HEK293 (cell line): ENCODE results near the gene ABR.

Source experiments
- CTCF ChIA-PET: fragments of 350-600 bp; formaldehyde crosslinking; extraction: SDS; loops from one replicate; lab custom pipeline; 2021; ENCODE audit warnings: antibody characterized with exemption; lab: Yijun Ruan, JAX
- POLR2A ChIA-PET: fragments of 300-600 bp; formaldehyde crosslinking; extraction: SDS; loops from one replicate; lab custom pipeline; 2020; ENCODE audit warnings: antibody characterized with exemption, inconsistent platforms; lab: Yijun Ruan, JAX
- H3K27ac ChIP-seq: fragments of 200-500 bp; sonication (Bioruptor generic); 2 replicates; pipeline ENCODE4 v1.5.1; 2014; ENCODE audit warnings: low read depth, low read length, control low read depth, inconsistent platforms; ENCODE audit errors: extremely low read depth
- H3K36me3 ChIP-seq, 2 experiments: fragments of 200-500 bp in 1 of 2; sonication (Bioruptor generic) in 1 of 2; 1 replicate in 1 of 2; 2 replicates in 1 of 2; pipeline ENCODE4 v1.5.1; 2014 to 2017; ENCODE audit warnings: inconsistent platforms in 2 of 2, low read length in 2 of 2; ENCODE audit not compliant: control insufficient read depth in 2 of 2, insufficient read depth in 1 of 2
- H3K4me1 ChIP-seq: fragments of 200-500 bp; sonication (Bioruptor generic); 2 replicates; pipeline ENCODE4 v1.5.1; 2014; ENCODE audit warnings: mild to moderate bottlenecking, low read length, inconsistent platforms; ENCODE audit not compliant: control insufficient read depth, insufficient read depth
- H3K4me3 ChIP-seq: 2 replicates; pipeline ENCODE4 v1.5.1; 2011; ENCODE audit warnings: low read depth, mild to moderate bottlenecking, control low read depth, low read length, moderate library complexity
- H3K9me3 ChIP-seq: fragments of 200-500 bp; sonication (Bioruptor generic); 2 replicates; pipeline ENCODE4 v1.5.1; 2014; ENCODE audit warnings: low read depth, low read length, inconsistent platforms; ENCODE audit not compliant: control insufficient read depth, insufficient read depth
- GLIS1 ChIP-seq: fragments of 450-650 bp; formaldehyde crosslinking; IDR thresholded peaks from 2 replicates; pipeline ENCODE4 v1.5.1; 2016; ENCODE audit warnings: missing biosample characterization, missing genetic modification characterization
- GLIS2 ChIP-seq: fragments of 450-650 bp; formaldehyde crosslinking; IDR thresholded peaks from 2 replicates; pipeline ENCODE4 v1.5.1; 2016; ENCODE audit warnings: missing biosample characterization, missing genetic modification characterization
- HOXD13 ChIP-seq: sonication (generic); formaldehyde crosslinking; IDR thresholded peaks from 2 replicates; pipeline ENCODE4 v1.8.0; 2022; ENCODE audit warnings: missing genetic modification reagents, borderline replicate concordance
- REPIN1 ChIP-seq: fragments of 450-650 bp; formaldehyde crosslinking; IDR thresholded peaks from 2 replicates; pipeline ENCODE4 v1.5.1; 2017; ENCODE audit warnings: missing biosample characterization, missing genetic modification characterization, low read depth
- TCF7L2 ChIP-seq: IDR thresholded peaks from 2 replicates; pipeline ENCODE4 v1.6.1; 2011; ENCODE audit warnings: low read depth, mild to moderate bottlenecking, inconsistent platforms, low read length, moderate library complexity, borderline replicate concordance
- ZBTB17 ChIP-seq: fragments of 450-650 bp; formaldehyde crosslinking; IDR thresholded peaks from 2 replicates; pipeline ENCODE4 v1.5.1; 2016; ENCODE audit warnings: missing biosample characterization, missing genetic modification characterization
- ZFHX2 ChIP-seq: fragments of 450-650 bp; formaldehyde crosslinking; conservative IDR thresholded peaks from 2 replicates; pipeline ENCODE4 v1.5.1; 2016; ENCODE audit warnings: missing biosample characterization, missing genetic modification characterization
- ZNF174 ChIP-seq: fragments of 450-650 bp; formaldehyde crosslinking; IDR thresholded peaks from 2 replicates; pipeline ENCODE4 v1.5.0; 2017; ENCODE audit warnings: missing biosample characterization, mild to moderate bottlenecking, missing genetic modification characterization
- ZNF184 ChIP-seq: fragments of 450-650 bp; IDR thresholded peaks from 2 replicates; pipeline ENCODE4 v1.5.1; 2018; ENCODE audit warnings: missing biosample characterization, mild to moderate bottlenecking, missing genetic modification characterization
- ZNF202 ChIP-seq: fragments of 450-650 bp; formaldehyde crosslinking; IDR thresholded peaks from 2 replicates; pipeline ENCODE4 v1.5.1; 2016; ENCODE audit warnings: missing biosample characterization, missing genetic modification characterization, borderline replicate concordance
- ZNF280D ChIP-seq: fragments of 450-650 bp; formaldehyde crosslinking; IDR thresholded peaks from 2 replicates; pipeline ENCODE4 v1.5.1; 2016; ENCODE audit warnings: missing biosample characterization, missing genetic modification characterization
- ZNF302 ChIP-seq: fragments of 450-650 bp; formaldehyde crosslinking; IDR thresholded peaks from 2 replicates; pipeline ENCODE4 v1.5.1; 2016; ENCODE audit warnings: missing biosample characterization, missing genetic modification characterization, low read depth
- ZNF549 ChIP-seq: fragments of 450-650 bp; IDR thresholded peaks from 2 replicates; pipeline ENCODE4 v1.5.1; 2018; ENCODE audit warnings: missing biosample characterization, missing genetic modification characterization, mild to moderate bottlenecking, inconsistent platforms, moderate library complexity
- ZNF600 ChIP-seq: fragments of 450-650 bp; formaldehyde crosslinking; IDR thresholded peaks from 2 replicates; pipeline ENCODE4 v1.5.1; 2016; ENCODE audit warnings: missing biosample characterization, missing genetic modification characterization
- ZNF626 ChIP-seq: fragments of 450-650 bp; sonication (Bioruptor Pico); formaldehyde crosslinking; IDR thresholded peaks from 2 replicates; pipeline ENCODE4 v1.5.1; 2018; ENCODE audit warnings: missing biosample characterization, missing genetic modification characterization, inconsistent platforms
- ZSCAN30 ChIP-seq: fragments of 450-650 bp; IDR thresholded peaks from 2 replicates; pipeline ENCODE4 v1.5.1; 2018; ENCODE audit warnings: missing biosample characterization, mild to moderate bottlenecking, missing genetic modification characterization, moderate library complexity
- TF ChIP-seq, protein P1 (sequence below): fragments of 450-650 bp; formaldehyde crosslinking; IDR thresholded peaks from 2 replicates; pipeline ENCODE4 v1.5.1; 2016; ENCODE audit warnings: missing biosample characterization, missing genetic modification characterization
- TF ChIP-seq, protein P2 (sequence below): fragments of 450-650 bp; formaldehyde crosslinking; optimal IDR thresholded peaks from 2 replicates; pipeline ENCODE3; 2016; ENCODE audit warnings: missing biosample characterization, mild to moderate bottlenecking, missing genetic modification characterization

Gene ABR

DNA sequence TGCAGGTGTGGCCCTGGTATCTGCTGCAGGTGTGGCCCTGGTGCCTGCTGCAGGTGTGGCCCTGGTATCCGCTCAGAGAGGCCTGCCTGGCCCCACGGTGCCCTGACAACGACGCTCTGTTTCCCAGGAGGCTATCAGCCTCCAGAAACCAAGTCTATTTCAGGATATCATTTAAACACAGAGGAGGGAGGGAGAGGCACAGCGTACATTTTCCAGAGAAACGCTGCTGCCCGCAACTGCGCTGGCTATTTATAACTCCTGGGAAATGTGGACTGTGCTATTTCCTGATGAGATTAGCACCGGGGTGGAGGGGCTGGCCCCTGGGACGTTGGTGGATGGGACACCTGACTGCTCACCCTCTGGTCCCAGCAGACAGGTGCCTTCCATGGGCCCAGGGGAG is 160.3 kb downstream of the ABR start (continued):
- TF ChIP-seq TCF7L2 = no peak
- TF ChIP-seq ZNF202 (tag by site-specific recombination) = no peak
- no peak for TF ChIP-seq ZBTB17 (tag by site-specific recombination)
- no peak for TF ChIP-seq ZNF184 (tag by site-specific recombination)
- TF ChIP-seq GLIS1 = no peak
- no peak for TF ChIP-seq HOXD13
- no peak for TF ChIP-seq ZFHX2
- TF ChIP-seq, all 188 proteins: peak for 0

GRCh38 chr17:1018547-1018946 is 161.2 kb downstream of the ABR start:
- CTCF ChIA-PET = interaction anchor here (0.6 to 1.3 kb wide), 2 partner anchors 15 to 38 kb away, joined by 3 to 4 read pairs; no protein-coding TSS in a partner anchor
- TF ChIP-seq ZNF600 (tag by site-specific recombination) (peak; percentile 57; the same call in 1 of the 2 replicates), ZNF302 (tag by site-specific recombination) (no peak)
- peaks cover 0 to 4% of the 10 kb centered on the region in 2 experiments; a peak in 1 of 3 replicates for H3K36me3 ChIP-seq
- no peak overlapping the region for H3K27ac ChIP-seq
- no peaks in the 10 kb centered on the region for H3K9me3 ChIP-seq
- POLR2A ChIA-PET = no interaction called here
- no peaks in the 10 kb centered on the region for H3K4me1 ChIP-seq
- H3K4me3 ChIP-seq = no peak overlapping the region

DNA sequence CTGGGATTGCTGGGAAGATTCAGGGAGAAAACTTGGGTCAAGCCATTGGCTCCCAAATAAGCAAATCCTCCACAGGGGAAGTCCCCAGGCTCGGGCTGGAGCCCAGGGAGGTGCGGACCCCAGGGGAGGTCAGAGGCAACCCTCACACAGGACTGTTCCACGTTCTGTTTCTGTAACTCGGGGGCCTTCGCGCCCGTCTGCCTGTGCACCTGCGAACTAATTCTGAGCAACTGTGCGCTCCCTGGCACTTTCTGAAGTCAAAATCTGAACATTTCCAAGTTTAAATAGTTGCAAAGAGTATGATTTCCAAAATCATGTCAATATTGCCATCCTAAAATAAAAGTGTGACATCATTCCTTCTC is 166.1 kb downstream of the ABR start:
- CTCF ChIA-PET = interaction anchor here (1.0 kb wide), 1 partner anchor 44 kb away, joined by 3 read pairs; no protein-coding TSS in a partner anchor
- no peaks in the 10 kb centered on the region for H3K4me1 ChIP-seq
- TF ChIP-seq, protein P1, sequence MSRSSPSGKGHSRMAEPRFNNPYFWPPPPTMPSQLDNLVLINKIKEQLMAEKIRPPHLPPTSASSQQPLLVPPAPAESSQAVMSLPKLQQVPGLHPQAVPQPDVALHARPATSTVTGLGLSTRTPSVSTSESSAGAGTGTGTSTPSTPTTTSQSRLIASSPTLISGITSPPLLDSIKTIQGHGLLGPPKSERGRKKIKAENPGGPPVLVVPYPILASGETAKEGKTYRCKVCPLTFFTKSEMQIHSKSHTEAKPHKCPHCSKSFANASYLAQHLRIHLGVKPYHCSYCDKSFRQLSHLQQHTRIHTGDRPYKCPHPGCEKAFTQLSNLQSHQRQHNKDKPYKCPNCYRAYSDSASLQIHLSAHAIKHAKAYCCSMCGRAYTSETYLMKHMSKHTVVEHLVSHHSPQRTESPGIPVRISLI (tag by site-specific recombination) = no peak
- TF ChIP-seq, protein P2, sequence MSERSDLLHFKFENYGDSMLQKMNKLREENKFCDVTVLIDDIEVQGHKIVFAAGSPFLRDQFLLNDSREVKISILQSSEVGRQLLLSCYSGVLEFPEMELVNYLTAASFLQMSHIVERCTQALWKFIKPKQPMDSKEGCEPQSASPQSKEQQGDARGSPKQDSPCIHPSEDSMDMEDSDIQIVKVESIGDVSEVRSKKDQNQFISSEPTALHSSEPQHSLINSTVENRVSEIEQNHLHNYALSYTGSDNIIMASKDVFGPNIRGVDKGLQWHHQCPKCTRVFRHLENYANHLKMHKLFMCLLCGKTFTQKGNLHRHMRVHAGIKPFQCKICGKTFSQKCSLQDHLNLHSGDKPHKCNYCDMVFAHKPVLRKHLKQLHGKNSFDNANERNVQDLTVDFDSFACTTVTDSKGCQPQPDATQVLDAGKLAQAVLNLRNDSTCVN = no peak
- no peak for TF ChIP-seq ZNF549 (tag by site-specific recombination)
- no peak for TF ChIP-seq ZNF202 (tag by site-specific recombination)
- TF ChIP-seq ZNF280D (tag by site-specific recombination) = no peak
- no peak for TF ChIP-seq ZSCAN30
- TF ChIP-seq GLIS2 (tag by site-specific recombination) = no peak
- no peak for TF ChIP-seq ZNF174
- TF ChIP-seq ZNF626 = no peak
- TF ChIP-seq REPIN1 (tag by site-specific recombination) = no peak

More for the DNA sequence above, 166.1 kb downstream of the ABR start:
- H3K9me3 ChIP-seq = no peaks in the 10 kb centered on the region
- H3K4me3 ChIP-seq = no peak overlapping the region
- peaks cover 0 to 40% of the 10 kb centered on the region in 2 experiments; a peak in 2 of 3 replicates for H3K36me3 ChIP-seq
- H3K27ac ChIP-seq = no peak overlapping the region
- POLR2A ChIA-PET = no interaction called here
